Hepatocyte (in vitro differentiated cells): ENCODE measurements around the gene BLM.

ENCODE experiments used
- EZH2 ChIP-seq: fragments of 200-600 bp; sonication (generic); IDR thresholded peaks from 2 replicates; pipeline ENCODE4 v1.6.1; 2016; ENCODE audit warnings: antibody characterized with exemption, mild to moderate bottlenecking, borderline replicate concordance
- TF ChIP-seq, protein P1 (sequence below): fragments of 200-600 bp; sonication (generic); IDR thresholded peaks from 2 replicates; pipeline ENCODE4 v1.5.1; 2016; ENCODE audit warnings: antibody characterized with exemption, mild to moderate bottlenecking; ENCODE audit not compliant: poor library complexity

DNA sequence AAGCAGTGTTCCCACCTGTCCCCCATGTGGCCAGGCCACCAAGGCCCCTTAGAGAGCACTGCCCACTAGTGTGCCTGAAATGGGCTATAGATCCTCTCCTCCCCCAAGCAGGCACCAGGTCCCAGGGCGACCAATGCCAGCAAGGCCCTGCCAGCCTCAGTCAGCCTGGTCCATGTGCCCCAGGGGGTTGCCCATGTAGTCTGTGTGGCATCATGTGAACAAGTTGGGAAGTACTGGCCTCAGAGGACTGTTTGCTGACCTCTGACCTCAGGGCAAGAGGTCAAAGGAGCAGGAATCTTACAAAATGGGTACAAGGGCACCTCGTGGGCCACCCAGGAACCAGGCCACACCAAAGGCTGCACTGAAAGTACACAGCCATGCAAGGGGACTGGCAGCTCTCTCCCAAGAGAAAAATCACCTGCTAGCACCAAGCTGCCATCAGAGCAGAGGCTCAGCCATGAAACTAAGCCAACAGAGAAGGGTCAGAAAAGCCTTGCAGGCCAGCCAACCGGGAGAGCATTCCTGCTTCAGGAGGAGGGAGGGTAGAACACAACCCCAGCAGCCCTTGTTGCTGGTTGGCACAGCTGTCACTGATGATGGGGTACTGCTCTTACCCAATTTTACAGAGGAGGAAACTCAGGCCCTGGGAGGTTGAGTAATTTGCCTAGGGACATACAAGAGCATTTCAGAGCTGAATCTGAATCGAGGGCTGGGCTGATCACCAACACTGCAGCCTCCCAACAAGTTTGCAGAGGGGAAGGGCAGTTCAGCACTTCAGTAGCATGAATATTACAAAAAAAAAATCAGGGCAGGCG, 146.0 kb downstream of the BLM start:
- TF ChIP-seq, protein P1, sequence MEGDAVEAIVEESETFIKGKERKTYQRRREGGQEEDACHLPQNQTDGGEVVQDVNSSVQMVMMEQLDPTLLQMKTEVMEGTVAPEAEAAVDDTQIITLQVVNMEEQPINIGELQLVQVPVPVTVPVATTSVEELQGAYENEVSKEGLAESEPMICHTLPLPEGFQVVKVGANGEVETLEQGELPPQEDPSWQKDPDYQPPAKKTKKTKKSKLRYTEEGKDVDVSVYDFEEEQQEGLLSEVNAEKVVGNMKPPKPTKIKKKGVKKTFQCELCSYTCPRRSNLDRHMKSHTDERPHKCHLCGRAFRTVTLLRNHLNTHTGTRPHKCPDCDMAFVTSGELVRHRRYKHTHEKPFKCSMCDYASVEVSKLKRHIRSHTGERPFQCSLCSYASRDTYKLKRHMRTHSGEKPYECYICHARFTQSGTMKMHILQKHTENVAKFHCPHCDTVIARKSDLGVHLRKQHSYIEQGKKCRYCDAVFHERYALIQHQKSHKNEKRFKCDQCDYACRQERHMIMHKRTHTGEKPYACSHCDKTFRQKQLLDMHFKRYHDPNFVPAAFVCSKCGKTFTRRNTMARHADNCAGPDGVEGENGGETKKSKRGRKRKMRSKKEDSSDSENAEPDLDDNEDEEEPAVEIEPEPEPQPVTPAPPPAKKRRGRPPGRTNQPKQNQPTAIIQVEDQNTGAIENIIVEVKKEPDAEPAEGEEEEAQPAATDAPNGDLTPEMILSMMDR: no peak
- no peak for TF ChIP-seq EZH2
